Neural progenitor cell (in vitro differentiated cells): ENCODE measurements around the gene CHCHD6. TPM values are rescaled to one million over a fixed set of nuclear protein-coding genes. Genes with fewer than 3 reads are reported as not detected.

Source experiments
- DNase-seq: peaks from one replicate; pipeline ENCODE4 v3.0.0-alpha.2; 2016; ENCODE audit warnings: low spot score
- H2AFZ ChIP-seq: fragments of 200-600 bp; sonication (generic); replicated peaks from 2 replicates; pipeline ENCODE4 v1.6.1; 2016; ENCODE audit warnings: antibody characterized with exemption
- H3F3A ChIP-seq: fragments of 200-600 bp; sonication (generic); 2 replicates; pipeline ENCODE4 v1.6.1; 2016; ENCODE audit warnings: antibody characterized with exemption, low read depth
- H3K27ac ChIP-seq: fragments of 200-600 bp; sonication (generic); 2 replicates; pipeline ENCODE4 v1.5.1; 2016; ENCODE audit warnings: mild to moderate bottlenecking
- H3K27me3 ChIP-seq: fragments of 200-600 bp; sonication (generic); 2 replicates; pipeline ENCODE4 v1.6.1; 2016; ENCODE audit warnings: mild to moderate bottlenecking, moderate library complexity
- H3K36me3 ChIP-seq: fragments of 200-600 bp; sonication (generic); 2 replicates; pipeline ENCODE4 v1.5.1; 2016
- H3K4me1 ChIP-seq: fragments of 200-600 bp; sonication (generic); 2 replicates; pipeline ENCODE4 v1.6.1; 2016; ENCODE audit warnings: mixed run types
- H3K4me2 ChIP-seq: fragments of 200-600 bp; sonication (generic); 2 replicates; pipeline ENCODE4 v1.6.1; 2016
- H3K4me3 ChIP-seq: fragments of 200-600 bp; sonication (generic); 2 replicates; pipeline ENCODE4 v1.5.1; 2016
- H3K79me2 ChIP-seq: fragments of 200-600 bp; sonication (generic); 2 replicates; pipeline ENCODE4 v1.6.1; 2016; ENCODE audit warnings: low read depth
- H3K9ac ChIP-seq: fragments of 200-600 bp; sonication (generic); 2 replicates; pipeline ENCODE4 v1.6.1; 2016
- H3K9me3 ChIP-seq: fragments of 200-600 bp; sonication (generic); 2 replicates; pipeline ENCODE4 v1.5.1; 2016; ENCODE audit warnings: low read depth
- H4K20me1 ChIP-seq: fragments of 200-600 bp; sonication (generic); 2 replicates; pipeline ENCODE4 v1.6.1; 2016; ENCODE audit warnings: low read depth
- H3K27ac Mint-ChIP-seq: 3 replicates; pipeline ENCODE4 v1.8.0; 2021; ENCODE audit warnings: mixed read lengths
- H3K27me3 Mint-ChIP-seq: 2 replicates; pipeline ENCODE4 v1.8.0; 2022; ENCODE audit warnings: low read depth, mild to moderate bottlenecking, inconsistent platforms, moderate library complexity, mixed read lengths; ENCODE audit not compliant: insufficient read depth
- H3K36me3 Mint-ChIP-seq: 3 replicates; pipeline ENCODE4 v1.8.0; 2021; ENCODE audit warnings: mixed read lengths
- H3K4me1 Mint-ChIP-seq: 3 replicates; pipeline ENCODE4 v1.8.0; 2021; ENCODE audit warnings: mixed read lengths
- H3K4me3 Mint-ChIP-seq: 3 replicates; pipeline ENCODE4 v1.8.0; 2021; ENCODE audit warnings: mild to moderate bottlenecking, moderate library complexity, mixed read lengths
- H3K9me3 Mint-ChIP-seq: 3 replicates; pipeline ENCODE4 v1.8.0; 2020; ENCODE audit warnings: mixed read lengths
- CTCF ChIP-seq: fragments of 200-600 bp; sonication (generic); IDR thresholded peaks from 2 replicates; pipeline ENCODE4 v1.5.1; 2017; ENCODE audit warnings: antibody characterized with exemption, mild to moderate bottlenecking
- EZH2 ChIP-seq: fragments of 200-600 bp; sonication (generic); IDR thresholded peaks from 2 replicates; pipeline ENCODE4 v1.6.1; 2017; ENCODE audit warnings: antibody characterized with exemption, mild to moderate bottlenecking, moderate library complexity
- EZH2phosphoT487 ChIP-seq: fragments of 200-600 bp; sonication (generic); IDR thresholded peaks from 2 replicates; pipeline ENCODE4 v1.6.1; 2017; ENCODE audit warnings: antibody characterized with exemption
- total RNA-seq: library from RNA; depleted of rRNA; stranded (reverse); fragments of >200 nt; gene quantifications from 2 replicates; pipeline ENCODE4 v1.2.3, GENCODE V29; 2015; ENCODE audit warnings: low replicate concordance

CHCHD6 gene
- total RNA-seq, 1 donor from 2014 or later: 35.7 TPM

- no peaks in the 10 kb centered on the region for H3K9me3 ChIP-seq
- H3K4me1 ChIP-seq: peaks cover 23% of the 10 kb centered on the region
- H3K27me3 Mint-ChIP-seq: peaks cover 17% of the 10 kb centered on the region
- peak; percentile 63 for DNase-seq
- H3K36me3 Mint-ChIP-seq: no peaks in the 10 kb centered on the region
- H3K27ac ChIP-seq: no peak overlapping the region
- no peak overlapping the region for H3K4me3 ChIP-seq
- H3K36me3 ChIP-seq: no peaks in the 10 kb centered on the region
- no peak overlapping the region for H2AFZ ChIP-seq
- no peaks in the 10 kb centered on the region for H3K9me3 Mint-ChIP-seq
- H3K27ac Mint-ChIP-seq: peak overlapping the region; percentile 18
- H3K79me2 ChIP-seq: no peaks in the 10 kb centered on the region
- no peak overlapping the region for H3K4me2 ChIP-seq
- no peak overlapping the region for H3K4me3 Mint-ChIP-seq
- TF ChIP-seq EZH2 (no peak), CTCF (no peak), EZH2phosphoT487 (no peak)
- H3K4me1 Mint-ChIP-seq: peaks cover 31% of the 10 kb centered on the region
- H3F3A ChIP-seq: no peaks in the 10 kb centered on the region
- peaks cover 20% of the 10 kb centered on the region for H3K27me3 ChIP-seq
- H3K9ac ChIP-seq: no peak overlapping the region
- no peaks in the 10 kb centered on the region for H4K20me1 ChIP-seq
Measured at GRCh38 chr3:126684218-126684751, 19.8 kb upstream of the CHCHD6 start.

- Mint-ChIP-seq H3K9me3 (no peaks in the 10 kb centered on the region), H3K27ac (no peak overlapping the region), H3K36me3 (no peaks in the 10 kb centered on the region), H3K4me1 (peaks cover 25% of the 10 kb centered on the region), H3K27me3 (peaks cover 15% of the 10 kb centered on the region), H3K4me3 (no peak overlapping the region)
- Histone ChIP-seq H3K27me3 (peaks cover 14% of the 10 kb centered on the region), H3K36me3 (no peaks in the 10 kb centered on the region), H4K20me1 (no peaks in the 10 kb centered on the region), H3K4me2 (no peak overlapping the region), H3K27ac (no peak overlapping the region), H3K9ac (no peak overlapping the region), H3F3A (no peaks in the 10 kb centered on the region), H3K4me3 (no peak overlapping the region), H3K79me2 (no peaks in the 10 kb centered on the region), H3K9me3 (no peaks in the 10 kb centered on the region), H2AFZ (no peak overlapping the region), H3K4me1 (peaks cover 16% of the 10 kb centered on the region)
- TF ChIP-seq CTCF: no peak
- TF ChIP-seq EZH2phosphoT487: no peak
- no peak for TF ChIP-seq EZH2
- DNase-seq: no peak
Measured at GRCh38 chr3:126685021-126685420, 19.0 kb upstream of the CHCHD6 start.

- Mint-ChIP-seq H3K36me3 (no peaks in the 10 kb centered on the region), H3K27ac (no peak overlapping the region), H3K4me1 (peaks cover 21% of the 10 kb centered on the region), H3K27me3 (peaks cover 15% of the 10 kb centered on the region), H3K4me3 (no peak overlapping the region), H3K9me3 (no peaks in the 10 kb centered on the region)
- Histone ChIP-seq H3K4me2 (no peak overlapping the region), H3K4me1 (peaks cover 13% of the 10 kb centered on the region), H3K9me3 (no peaks in the 10 kb centered on the region), H4K20me1 (no peaks in the 10 kb centered on the region), H3K79me2 (no peaks in the 10 kb centered on the region), H3F3A (no peaks in the 10 kb centered on the region), H3K9ac (no peak overlapping the region), H3K27ac (no peak overlapping the region), H2AFZ (no peak overlapping the region), H3K27me3 (peaks cover 9% of the 10 kb centered on the region), H3K36me3 (no peaks in the 10 kb centered on the region), H3K4me3 (no peak overlapping the region)
- TF ChIP-seq EZH2phosphoT487: no peak
- TF ChIP-seq CTCF: no peak
- no peak for TF ChIP-seq EZH2
- no peak for DNase-seq
Measured at GRCh38 chr3:126685493-126685892, 18.5 kb upstream of the CHCHD6 start.
